RWPE1 (cell line): ENCODE measurements around the gene MFAP3L.

Source experiments
- CTCF ChIA-PET: fragments of 350-600 bp; sonication (Branson Sonifier 250); formaldehyde crosslinking; extraction: SDS; loops from one replicate; lab custom pipeline; 2021; lab: Yijun Ruan, JAX
- POLR2A ChIA-PET: fragments of 400-600 bp; formaldehyde crosslinking; extraction: SDS; loops from one replicate; lab custom pipeline; 2020; ENCODE audit warnings: antibody characterized with exemption; ENCODE audit not compliant: low non-redundant PET; lab: Yijun Ruan, JAX
- DNase-seq: peaks from one replicate; pipeline ENCODE4 v3.0.0; 2012; ENCODE audit warnings: low spot score
- H3K27ac ChIP-seq: fragments of 450-650 bp; 2 replicates; pipeline ENCODE4 v1.5.1; 2017
- TF ChIP-seq, protein P1 (sequence below): fragments of 450-650 bp; conservative IDR thresholded peaks from 2 replicates; pipeline ENCODE4 v1.5.1; 2017; ENCODE audit warnings: low read depth, mild to moderate bottlenecking

The MFAP3L gene

DNA sequence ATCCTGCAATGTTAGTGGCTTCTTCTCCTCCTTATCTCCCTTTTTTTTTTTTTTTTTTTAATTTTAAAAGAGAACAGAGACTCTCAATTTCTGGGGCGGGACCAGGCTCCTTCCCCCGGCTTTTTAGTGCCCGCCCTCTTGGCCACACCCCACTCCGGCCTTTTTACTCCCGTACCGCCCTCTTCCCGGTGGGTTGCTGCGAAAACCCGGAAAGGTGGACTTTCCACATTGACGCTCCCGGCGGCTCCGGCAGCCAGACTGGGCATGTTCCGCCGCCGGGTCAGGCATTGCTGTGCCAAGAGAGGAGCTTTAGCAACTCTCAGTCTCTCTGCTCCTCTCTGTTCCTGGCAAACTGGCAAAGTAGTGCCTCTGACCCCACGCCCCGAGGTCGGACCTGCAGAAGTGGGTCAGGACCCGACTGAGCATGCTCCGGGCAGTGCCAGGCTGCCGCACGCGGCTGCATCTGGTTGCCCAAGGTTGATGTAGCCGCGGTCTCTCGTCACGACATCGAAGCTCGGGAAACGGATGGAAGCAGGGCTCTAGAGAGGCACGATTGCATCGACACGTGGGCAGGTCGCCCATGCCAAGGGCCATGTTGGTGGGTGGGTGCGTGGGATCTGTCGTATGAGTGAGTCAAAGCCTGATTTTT lies 1.1 kb upstream of the MFAP3L start:
- TF ChIP-seq, protein P1, sequence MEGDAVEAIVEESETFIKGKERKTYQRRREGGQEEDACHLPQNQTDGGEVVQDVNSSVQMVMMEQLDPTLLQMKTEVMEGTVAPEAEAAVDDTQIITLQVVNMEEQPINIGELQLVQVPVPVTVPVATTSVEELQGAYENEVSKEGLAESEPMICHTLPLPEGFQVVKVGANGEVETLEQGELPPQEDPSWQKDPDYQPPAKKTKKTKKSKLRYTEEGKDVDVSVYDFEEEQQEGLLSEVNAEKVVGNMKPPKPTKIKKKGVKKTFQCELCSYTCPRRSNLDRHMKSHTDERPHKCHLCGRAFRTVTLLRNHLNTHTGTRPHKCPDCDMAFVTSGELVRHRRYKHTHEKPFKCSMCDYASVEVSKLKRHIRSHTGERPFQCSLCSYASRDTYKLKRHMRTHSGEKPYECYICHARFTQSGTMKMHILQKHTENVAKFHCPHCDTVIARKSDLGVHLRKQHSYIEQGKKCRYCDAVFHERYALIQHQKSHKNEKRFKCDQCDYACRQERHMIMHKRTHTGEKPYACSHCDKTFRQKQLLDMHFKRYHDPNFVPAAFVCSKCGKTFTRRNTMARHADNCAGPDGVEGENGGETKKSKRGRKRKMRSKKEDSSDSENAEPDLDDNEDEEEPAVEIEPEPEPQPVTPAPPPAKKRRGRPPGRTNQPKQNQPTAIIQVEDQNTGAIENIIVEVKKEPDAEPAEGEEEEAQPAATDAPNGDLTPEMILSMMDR, result no peak
- ChIA-PET POLR2A (no interaction called here), CTCF (interaction anchor here (0.7 to 1.1 kb wide), 2 partner anchors 20 to 224 kb away, joined by 3 read pairs; no protein-coding TSS in a partner anchor)
- H3K27ac ChIP-seq, result peak overlapping the region; percentile 87
- DNase-seq, result peak; percentile 93

DNA sequence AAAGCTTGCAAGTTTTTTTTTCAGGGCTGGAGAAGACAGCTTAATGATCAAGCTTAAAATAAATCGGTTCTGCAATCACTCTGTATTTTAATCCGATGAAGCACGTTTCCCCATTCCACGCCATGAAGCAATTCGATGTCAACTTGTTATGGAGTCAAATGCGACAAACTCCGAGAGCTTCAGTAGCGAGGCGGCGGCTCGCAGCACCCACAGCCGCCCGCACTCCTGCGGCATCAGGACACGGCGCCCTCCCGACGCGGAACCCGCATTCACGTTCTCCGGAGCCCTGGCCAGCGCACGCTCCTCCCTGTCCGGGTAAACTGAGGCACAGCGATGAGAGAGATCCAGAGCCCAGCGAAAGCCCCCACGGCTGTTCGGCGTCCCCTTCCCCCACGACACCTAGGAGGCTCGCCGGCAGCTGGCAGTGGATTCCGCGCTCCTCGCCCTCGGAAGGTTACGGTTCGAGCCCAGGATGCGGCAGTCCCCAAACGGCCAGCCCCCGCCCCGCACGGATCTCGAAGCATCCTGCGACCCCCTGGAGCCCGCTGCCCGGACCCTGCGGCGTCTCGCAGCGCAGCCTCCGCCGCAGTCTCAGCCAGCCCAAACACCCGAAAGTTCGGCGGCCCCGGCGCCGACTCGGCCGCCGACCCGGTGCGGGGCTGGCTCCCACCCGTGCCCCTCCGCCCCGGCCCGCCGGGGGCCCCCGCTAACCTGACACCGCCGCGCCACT lies 507 bp downstream of the MFAP3L start:
- ChIA-PET POLR2A (no interaction called here), CTCF (interaction anchor here (0.7 to 2.0 kb wide), 3 partner anchors 19 to 568 kb away, joined by 3 to 8 read pairs (median 4); no protein-coding TSS in a partner anchor)
- H3K27ac ChIP-seq, result peak overlapping the region; percentile 87
- no peak for DNase-seq
- TF ChIP-seq, protein P1, result no peak

DNA sequence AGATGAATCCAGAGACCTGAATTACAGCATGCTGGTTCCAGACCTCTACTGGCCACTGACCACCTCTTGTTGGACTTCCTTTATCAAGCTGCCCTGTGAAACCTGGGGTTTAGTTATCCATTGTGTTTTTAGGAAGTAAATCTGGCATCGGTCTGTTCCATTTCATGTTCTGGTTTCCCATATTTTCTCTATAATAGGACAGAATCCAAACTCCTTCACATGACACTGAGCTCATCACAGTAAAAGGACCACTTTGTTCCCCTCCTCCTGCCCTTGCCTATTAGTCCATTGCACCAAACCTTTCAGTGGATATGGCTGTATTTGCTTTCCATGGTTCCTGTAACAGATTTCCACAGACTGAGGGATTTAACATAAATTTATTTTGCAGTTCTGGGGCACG lies 4.0 kb downstream of the MFAP3L start:
- no peak overlapping the region for H3K27ac ChIP-seq
- no peak for DNase-seq
- POLR2A ChIA-PET, result no interaction called here
- CTCF ChIA-PET, result no interaction called here
- TF ChIP-seq, protein P1, result no peak

DNA sequence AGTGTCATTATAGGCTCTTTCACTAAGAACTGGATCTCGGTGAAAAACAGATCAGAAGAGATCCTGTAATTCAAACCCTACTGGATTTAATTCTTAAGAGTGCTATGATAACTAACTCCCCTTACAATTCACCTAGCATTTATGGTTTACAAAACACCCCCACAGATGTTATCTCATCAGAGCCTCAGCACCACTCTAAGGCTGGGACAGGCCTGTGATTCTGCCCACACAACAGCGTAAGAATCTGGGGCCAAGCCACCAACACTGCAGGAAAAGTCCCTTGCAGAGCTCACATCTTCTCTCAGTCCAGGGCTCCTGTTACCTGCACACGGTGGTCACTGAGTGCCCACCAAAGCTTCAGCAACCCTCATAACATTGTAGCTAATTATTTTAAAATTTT lies 8.9 kb downstream of the MFAP3L start:
- TF ChIP-seq, protein P1, result no peak
- no peak for DNase-seq
- H3K27ac ChIP-seq, result no peak overlapping the region
- ChIA-PET CTCF (interaction anchor here (0.6 kb wide), 1 partner anchor 502 kb away, joined by 3 read pairs; no protein-coding TSS in a partner anchor), POLR2A (no interaction called here)

DNA sequence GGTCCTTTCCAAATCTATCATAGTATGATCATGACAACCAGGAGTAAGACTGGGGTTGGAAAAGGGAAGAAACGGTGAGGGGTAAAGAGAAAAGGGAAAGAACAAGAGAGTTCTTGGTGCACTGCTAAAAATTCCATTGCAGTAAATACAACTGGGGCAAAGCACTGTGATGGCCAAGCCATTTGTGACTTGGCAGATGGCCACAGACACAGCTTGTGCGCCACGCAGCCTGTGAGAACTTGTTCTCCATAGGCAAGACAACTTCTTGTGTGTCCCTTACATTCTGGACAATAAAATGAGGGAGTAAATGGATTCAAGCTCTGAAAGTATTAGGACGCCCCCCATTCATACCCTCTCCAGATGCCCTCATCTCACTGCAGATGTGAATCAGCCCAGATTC lies 10.9 kb downstream of the MFAP3L start:
- CTCF ChIA-PET, result no interaction called here
- H3K27ac ChIP-seq, result no peak overlapping the region
- POLR2A ChIA-PET, result no interaction called here
- TF ChIP-seq, protein P1, result no peak
- no peak for DNase-seq

DNA sequence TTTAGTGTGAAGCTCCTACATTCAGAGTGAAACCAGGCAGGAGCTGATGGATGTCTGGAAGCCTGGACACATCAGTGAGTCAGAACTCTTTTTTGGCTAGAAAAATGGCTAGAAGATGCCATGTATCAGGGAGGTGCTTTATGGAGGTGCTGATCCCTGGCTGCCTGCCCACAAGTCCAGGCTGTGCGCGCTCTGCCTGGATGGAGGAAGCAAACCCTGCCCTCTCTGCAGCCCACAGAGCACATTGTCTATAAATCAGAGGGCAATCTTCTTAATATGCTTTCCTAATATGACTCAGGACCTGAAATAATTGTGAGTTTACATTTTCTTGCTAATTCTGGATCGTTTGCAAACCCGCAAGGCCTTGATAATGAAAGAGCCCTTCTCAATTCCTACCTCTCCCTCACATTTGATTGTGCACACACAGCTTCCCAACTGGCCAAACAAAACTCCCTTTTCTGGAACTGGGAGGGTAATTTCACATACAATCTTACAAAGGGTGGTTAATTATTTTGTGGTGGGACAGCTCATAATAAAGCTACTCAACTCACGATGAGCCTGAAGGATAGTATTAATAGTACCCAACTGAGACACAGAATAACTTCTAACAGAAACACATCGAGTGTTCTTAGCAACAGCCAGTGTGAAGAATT lies 11.7 kb downstream of the MFAP3L start:
- DNase-seq, result no peak
- H3K27ac ChIP-seq, result no peak overlapping the region
- POLR2A ChIA-PET, result no interaction called here
- TF ChIP-seq, protein P1, result no peak
- CTCF ChIA-PET, result no interaction called here
